Mesenchymal stem cell (in vitro differentiated cells and primary cell): ENCODE measurements around the gene NAA16.
"Not testable (repeated sequence)": the region's sequence is repeated elsewhere in the genome, so short reads cannot be mapped to it uniquely, and the experiment has no call there.

ENCODE experiments used
- DNase-seq: peaks from one replicate; pipeline ENCODE4 v3.0.0-alpha.2; 2013
- H2AFZ ChIP-seq: one replicate; pipeline ENCODE4 v1.6.1; 2013; ENCODE audit warnings: low read depth, mild to moderate bottlenecking, control low read depth, inconsistent platforms, low read length, moderate library complexity
- H2AK5ac ChIP-seq: 2 replicates; pipeline ENCODE4 v1.6.1; 2013; ENCODE audit warnings: low read length, moderate library complexity, mild to moderate bottlenecking, inconsistent platforms; ENCODE audit not compliant: severe bottlenecking
- H2BK120ac ChIP-seq: one replicate; pipeline ENCODE4 v1.6.1; 2013; ENCODE audit warnings: low read depth, mild to moderate bottlenecking, inconsistent platforms, low read length, moderate library complexity
- H2BK12ac ChIP-seq, 2 experiments: one replicate each; pipeline ENCODE4 v1.6.1; 2013; ENCODE audit warnings: inconsistent platforms in 2 of 2, low read length in 2 of 2, mild to moderate bottlenecking in 2 of 2, moderate library complexity in 2 of 2, control low read depth in 1 of 2
- H2BK15ac ChIP-seq: one replicate; pipeline ENCODE4 v1.6.1; 2013; ENCODE audit warnings: mild to moderate bottlenecking, low read depth, inconsistent platforms; ENCODE audit not compliant: poor library complexity, severe bottlenecking
- H2BK5ac ChIP-seq: 2 replicates; pipeline ENCODE4 v1.6.1; 2013; ENCODE audit warnings: low read depth, mild to moderate bottlenecking, low read length, control low read depth, inconsistent platforms; ENCODE audit not compliant: poor library complexity, severe bottlenecking
- H3K14ac ChIP-seq, 2 experiments: one replicate each; pipeline ENCODE4 v1.6.1; 2013; ENCODE audit warnings: inconsistent platforms in 2 of 2, low read length in 2 of 2, control low read depth in 1 of 2, mild to moderate bottlenecking in 1 of 2, moderate library complexity in 1 of 2
- H3K18ac ChIP-seq, 2 experiments: one replicate each; pipeline ENCODE4 v1.6.1; 2013; ENCODE audit warnings: inconsistent platforms in 2 of 2, low read length in 2 of 2, control low read depth in 1 of 2, low read depth in 1 of 2, mild to moderate bottlenecking in 1 of 2
- H3K23ac ChIP-seq, 2 experiments: one replicate each; pipeline ENCODE4 v1.6.1; 2013; ENCODE audit warnings: inconsistent platforms in 2 of 2, low read length in 2 of 2, mild to moderate bottlenecking in 2 of 2, moderate library complexity in 2 of 2, control low read depth in 1 of 2
- H3K27ac ChIP-seq: 2 replicates; pipeline ENCODE4 v1.5.1; 2013; ENCODE audit warnings: mild to moderate bottlenecking, moderate library complexity, low read length, control low read depth, inconsistent platforms; ENCODE audit not compliant: poor library complexity, severe bottlenecking
- H3K27me3 ChIP-seq, 2 experiments: 2 replicates each; pipeline versions ENCODE4 v1.6.1 to v1.7.0; 2013; ENCODE audit warnings: low read length in 2 of 2, mild to moderate bottlenecking in 2 of 2, moderate library complexity in 2 of 2, control low read depth in 1 of 2, inconsistent platforms in 1 of 2; ENCODE audit not compliant: control insufficient read depth in 1 of 2, insufficient read depth in 1 of 2
- H3K36me3 ChIP-seq, 2 experiments: 2 replicates each; pipeline versions ENCODE4 v1.6.1 to v1.7.0; 2013; ENCODE audit warnings: low read length in 2 of 2, control low read depth in 1 of 2, inconsistent platforms in 1 of 2, low read depth in 1 of 2, mild to moderate bottlenecking in 1 of 2; ENCODE audit not compliant: insufficient read depth in 2 of 2, control insufficient read depth in 1 of 2
- H3K4ac ChIP-seq, 2 experiments: one replicate each; pipeline ENCODE4 v1.6.1; 2013; ENCODE audit warnings: inconsistent platforms in 2 of 2, low read length in 2 of 2, mild to moderate bottlenecking in 2 of 2, moderate library complexity in 2 of 2, control low read depth in 1 of 2, low read depth in 1 of 2
- H3K4me1 ChIP-seq: 2 replicates; pipeline ENCODE4 v1.6.1; 2013; ENCODE audit warnings: low read depth, low read length, control low read depth; ENCODE audit not compliant: control insufficient read depth, insufficient read depth
- H3K4me2 ChIP-seq: 2 replicates; pipeline ENCODE4 v1.6.1; 2013; ENCODE audit warnings: low read length, mild to moderate bottlenecking, inconsistent platforms; ENCODE audit not compliant: poor library complexity, severe bottlenecking
- H3K4me3 ChIP-seq, 2 experiments: 2 replicates each; pipeline versions ENCODE4 v1.5.1 to v1.7.0; 2013; ENCODE audit warnings: low read length in 2 of 2, mild to moderate bottlenecking in 2 of 2, control low read depth in 1 of 2, low read depth in 1 of 2; ENCODE audit not compliant: insufficient read depth in 1 of 2
- H3K79me1 ChIP-seq: replicated peaks from 2 replicates; pipeline ENCODE4 v1.6.1; 2013; ENCODE audit warnings: mild to moderate bottlenecking, control low read depth, low read length, inconsistent platforms; ENCODE audit not compliant: poor library complexity, severe bottlenecking
- H3K9ac ChIP-seq: 2 replicates; pipeline ENCODE4 v1.7.0; 2013; ENCODE audit warnings: mild to moderate bottlenecking, low read length, moderate library complexity
- H3K9me3 ChIP-seq: 2 replicates; pipeline ENCODE4 v1.7.0; 2013; ENCODE audit warnings: mild to moderate bottlenecking, low read length; ENCODE audit not compliant: control insufficient read depth
- H4K8ac ChIP-seq: one replicate; pipeline ENCODE4 v1.6.1; 2013; ENCODE audit warnings: inconsistent platforms, mild to moderate bottlenecking, low read length, moderate library complexity
- H4K91ac ChIP-seq: one replicate; pipeline ENCODE4 v1.6.1; 2013; ENCODE audit warnings: mild to moderate bottlenecking, low read length, inconsistent platforms
- WGBS: methylation state at CpG from one replicate; pipeline ENCODE4 v1.1.7; 2013; ENCODE audit warnings: mixed read lengths; 5-methylcytosine and 5-hydroxymethylcytosine counted together

Gene NAA16

GRCh38 chr13:41356385-41356648, 45.2 kb downstream of the NAA16 start:
- H3K18ac ChIP-seq, DNase-seq, H2BK120ac ChIP-seq, H3K4ac ChIP-seq, H3K4me3 ChIP-seq, H3K4me1 ChIP-seq, H3K9me3 ChIP-seq, H2BK15ac ChIP-seq, H3K23ac ChIP-seq, H3K27ac ChIP-seq, H2AK5ac ChIP-seq, H3K14ac ChIP-seq, H3K27me3 ChIP-seq, H4K91ac ChIP-seq, H2BK5ac ChIP-seq, H2AFZ ChIP-seq, H4K8ac ChIP-seq, H3K9ac ChIP-seq, H3K4me2 ChIP-seq, H2BK12ac ChIP-seq: not testable (repeated sequence)
- H3K36me3 ChIP-seq = peaks cover 6 to 49% of the 10 kb centered on the region in 2 experiments
- peaks cover 12% of the 10 kb centered on the region for H3K79me1 ChIP-seq
- WGBS = no CpG with 5 or more reads among the region's 5 CpGs

GRCh38 chr13:41356786-41357185, 45.7 kb downstream of the NAA16 start:
- Histone ChIP-seq H3K4me3 (no peak overlapping the region), H2BK15ac (no peak overlapping the region), H3K23ac (no peak overlapping the region), H3K4me1 (peaks cover 4% of the 10 kb centered on the region), H4K8ac (no peak overlapping the region), H3K36me3 (peaks cover 6 to 54% of the 10 kb centered on the region in 2 experiments), H3K4ac (no peak overlapping the region), H4K91ac (no peak overlapping the region), H2BK120ac (no peak overlapping the region), H2AFZ (no peak overlapping the region), H3K18ac (no peak overlapping the region), H3K4me2 (no peak overlapping the region), H3K14ac (no peak overlapping the region), H3K9ac (no peak overlapping the region), H3K79me1 (peaks cover 12% of the 10 kb centered on the region), H3K9me3 (no peaks in the 10 kb centered on the region), H2AK5ac (no peak overlapping the region), H2BK5ac (no peak overlapping the region), H2BK12ac (no peak overlapping the region), H3K27me3 (no peaks in the 10 kb centered on the region), H3K27ac (no peak overlapping the region)
- DNase-seq = no peak
- WGBS = 97% methylated on average over 6 of the region's 6 CpGs

- peak; percentile 41 for DNase-seq
- no peak overlapping the region for H3K18ac ChIP-seq
- no peak overlapping the region for H3K23ac ChIP-seq
- H4K8ac ChIP-seq = no peak overlapping the region
- H3K79me1 ChIP-seq = peaks cover 2% of the 10 kb centered on the region
- H2BK15ac ChIP-seq = no peak overlapping the region
- no peak overlapping the region for H4K91ac ChIP-seq
- H3K4me3 ChIP-seq = no peak overlapping the region
- H3K27ac ChIP-seq = no peak overlapping the region
- H3K36me3 ChIP-seq = peaks cover 4 to 91% of the 10 kb centered on the region in 2 experiments
- H2BK12ac ChIP-seq = no peak overlapping the region
- H3K4ac ChIP-seq = no peak overlapping the region
- 49% methylated on average over 5 of the region's 5 CpGs for WGBS
- H2BK5ac ChIP-seq = no peak overlapping the region
- no peak overlapping the region for H2BK120ac ChIP-seq
- H3K4me2 ChIP-seq = no peak overlapping the region
- no peak overlapping the region for H2AFZ ChIP-seq
- H2AK5ac ChIP-seq = no peak overlapping the region
- no peak overlapping the region for H3K14ac ChIP-seq
- H3K9ac ChIP-seq = no peak overlapping the region
- no peaks in the 10 kb centered on the region for H3K9me3 ChIP-seq
- no peaks in the 10 kb centered on the region for H3K4me1 ChIP-seq
- no peaks in the 10 kb centered on the region for H3K27me3 ChIP-seq
Measured at GRCh38 chr13:41361491-41361890, 50.4 kb downstream of the NAA16 start.

GRCh38 chr13:41364043-41364442, 53.0 kb downstream of the NAA16 start:
- peaks cover 4 to 92% of the 10 kb centered on the region in 2 experiments for H3K36me3 ChIP-seq
- H3K14ac ChIP-seq = no peak overlapping the region
- no peak overlapping the region for H2AK5ac ChIP-seq
- H2BK5ac ChIP-seq = no peak overlapping the region
- no peaks in the 10 kb centered on the region for H3K79me1 ChIP-seq
- H3K4me1 ChIP-seq = no peaks in the 10 kb centered on the region
- DNase-seq = no peak
- H2AFZ ChIP-seq = no peak overlapping the region
- no peak overlapping the region for H3K9ac ChIP-seq
- no peak overlapping the region for H2BK120ac ChIP-seq
- no peak overlapping the region for H3K4me2 ChIP-seq
- H3K4me3 ChIP-seq = no peak overlapping the region
- H3K4ac ChIP-seq = no peak overlapping the region
- no peak overlapping the region for H3K18ac ChIP-seq
- H3K27ac ChIP-seq = no peak overlapping the region
- no peak overlapping the region for H4K8ac ChIP-seq
- H2BK15ac ChIP-seq = no peak overlapping the region
- H3K27me3 ChIP-seq = no peaks in the 10 kb centered on the region
- 100% methylated on average over 1 of the region's 2 CpGs for WGBS
- no peak overlapping the region for H3K23ac ChIP-seq
- H3K9me3 ChIP-seq = no peaks in the 10 kb centered on the region
- H4K91ac ChIP-seq = no peak overlapping the region
- no peak overlapping the region for H2BK12ac ChIP-seq
